Stimulated activated memory B cell treated with anti-CD40 and anti-IgM and Interleukin-4, amounts not matched to agents 10 μg/mL and 1 μg/mL and 100 μg/mL, for 72 hours (primary cell): ENCODE measurements around the gene LIMS1.
"Not testable (repeated sequence)": the region's sequence is repeated elsewhere in the genome, so short reads cannot be mapped to it uniquely, and the experiment has no call there.

Experiments used
- ATAC-seq: fragments of 150-1000 bp; cut with Tn5 transposase; 2 replicates; pipeline ENCODE4 v1.10.0; 2021
- H3K27ac Mint-ChIP-seq: one replicate; pipeline ENCODE4 v1.8.0; 2022; ENCODE audit warnings: mild to moderate bottlenecking, mixed read lengths
- H3K27me3 Mint-ChIP-seq: one replicate; pipeline ENCODE4 v1.8.0; 2022; ENCODE audit warnings: mixed read lengths
- H3K36me3 Mint-ChIP-seq: one replicate; pipeline ENCODE4 v1.8.0; 2022; ENCODE audit warnings: mixed read lengths
- H3K4me1 Mint-ChIP-seq: one replicate; pipeline ENCODE4 v1.8.0; 2022; ENCODE audit warnings: mixed read lengths
- H3K4me3 Mint-ChIP-seq: one replicate; pipeline ENCODE4 v1.8.0; 2022; ENCODE audit warnings: mild to moderate bottlenecking, moderate library complexity, mixed read lengths
- H3K9me3 Mint-ChIP-seq: one replicate; pipeline ENCODE4 v1.8.0; 2022; ENCODE audit warnings: mixed read lengths

Gene LIMS1, protein sequence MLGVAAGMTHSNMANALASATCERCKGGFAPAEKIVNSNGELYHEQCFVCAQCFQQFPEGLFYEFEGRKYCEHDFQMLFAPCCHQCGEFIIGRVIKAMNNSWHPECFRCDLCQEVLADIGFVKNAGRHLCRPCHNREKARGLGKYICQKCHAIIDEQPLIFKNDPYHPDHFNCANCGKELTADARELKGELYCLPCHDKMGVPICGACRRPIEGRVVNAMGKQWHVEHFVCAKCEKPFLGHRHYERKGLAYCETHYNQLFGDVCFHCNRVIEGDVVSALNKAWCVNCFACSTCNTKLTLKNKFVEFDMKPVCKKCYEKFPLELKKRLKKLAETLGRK

DNA sequence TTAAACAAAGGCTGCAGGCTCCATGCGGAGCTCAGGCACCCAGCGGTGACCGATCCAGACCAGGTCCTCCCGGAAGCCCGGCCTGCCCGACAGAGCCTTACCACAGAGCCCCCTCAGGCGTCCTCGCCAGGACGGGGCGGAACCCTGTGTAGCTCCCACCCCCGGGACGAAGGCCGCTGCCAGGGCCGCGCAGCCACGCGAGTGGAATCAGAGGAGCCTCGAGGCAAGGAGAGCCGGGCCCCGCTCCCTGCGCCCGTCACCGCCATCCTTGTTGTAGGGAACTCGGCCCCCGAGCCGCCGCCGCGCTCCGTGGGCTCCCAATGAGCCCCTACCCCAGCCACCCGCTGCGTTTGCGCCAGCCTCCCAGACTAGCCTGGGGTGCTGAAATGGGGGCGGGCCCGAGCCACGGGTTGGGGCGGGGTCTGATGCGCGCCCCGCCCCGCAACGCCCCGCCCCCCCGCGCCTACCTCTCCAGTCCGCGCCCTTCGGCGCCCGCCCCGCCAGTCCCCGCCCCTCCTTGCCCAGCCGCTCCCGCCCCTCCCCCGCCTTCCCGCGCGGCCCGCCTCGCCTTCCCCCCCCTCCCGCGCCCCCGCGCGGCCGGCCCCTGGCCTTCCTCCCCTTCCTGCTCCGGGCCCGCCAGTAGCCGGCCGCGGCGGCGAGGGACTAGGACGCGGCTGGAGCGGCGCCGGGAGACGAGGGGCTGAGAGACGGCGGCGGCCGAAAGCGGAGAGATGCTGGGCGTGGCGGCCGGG lies at the start of gene LIMS1:
TSS of gene LIMS1 (plus strand) at position 639 of the 752 bp plus-strand sequence. CDS start at position 732, 93 bp downstream.
- Mint-ChIP-seq H3K4me1 (peaks cover 39% of the 10 kb centered on the region), H3K36me3 (peaks cover 5% of the 10 kb centered on the region), H3K4me3 (peak within 1 kb of the TSS; percentile 92), H3K27me3 (no peaks in the 10 kb centered on the region), H3K9me3 (no peaks in the 10 kb centered on the region), H3K27ac (peak within 1 kb of the TSS; percentile 79)
- ATAC-seq = peak; percentile 97

DNA sequence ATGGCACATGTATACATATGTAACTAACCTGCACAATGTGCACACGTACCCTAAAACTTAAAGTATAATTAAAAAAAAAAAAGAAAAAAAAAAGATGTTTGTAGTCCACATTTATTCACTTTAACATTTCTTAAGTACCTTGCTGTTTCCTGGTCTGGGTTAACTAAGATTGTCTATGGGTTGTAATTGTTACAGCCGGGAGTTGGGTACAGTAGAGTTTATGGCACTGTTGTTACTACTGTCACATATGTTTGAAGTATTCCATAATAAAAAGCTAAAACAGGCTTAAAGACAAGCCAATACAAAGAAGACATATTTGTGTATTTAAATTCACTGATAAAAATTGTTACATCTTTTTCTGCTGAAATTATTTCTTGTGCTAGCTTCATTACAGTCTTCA lies 49.0 kb upstream of the LIMS1 start:
- no peak overlapping the region for H3K27ac Mint-ChIP-seq
- no peak overlapping the region for H3K4me3 Mint-ChIP-seq
- no peak for ATAC-seq
- H3K27me3 Mint-ChIP-seq = no peaks in the 10 kb centered on the region
- H3K9me3 Mint-ChIP-seq = no peaks in the 10 kb centered on the region
- H3K36me3 Mint-ChIP-seq = peaks cover 46% of the 10 kb centered on the region
- no peaks in the 10 kb centered on the region for H3K4me1 Mint-ChIP-seq

DNA sequence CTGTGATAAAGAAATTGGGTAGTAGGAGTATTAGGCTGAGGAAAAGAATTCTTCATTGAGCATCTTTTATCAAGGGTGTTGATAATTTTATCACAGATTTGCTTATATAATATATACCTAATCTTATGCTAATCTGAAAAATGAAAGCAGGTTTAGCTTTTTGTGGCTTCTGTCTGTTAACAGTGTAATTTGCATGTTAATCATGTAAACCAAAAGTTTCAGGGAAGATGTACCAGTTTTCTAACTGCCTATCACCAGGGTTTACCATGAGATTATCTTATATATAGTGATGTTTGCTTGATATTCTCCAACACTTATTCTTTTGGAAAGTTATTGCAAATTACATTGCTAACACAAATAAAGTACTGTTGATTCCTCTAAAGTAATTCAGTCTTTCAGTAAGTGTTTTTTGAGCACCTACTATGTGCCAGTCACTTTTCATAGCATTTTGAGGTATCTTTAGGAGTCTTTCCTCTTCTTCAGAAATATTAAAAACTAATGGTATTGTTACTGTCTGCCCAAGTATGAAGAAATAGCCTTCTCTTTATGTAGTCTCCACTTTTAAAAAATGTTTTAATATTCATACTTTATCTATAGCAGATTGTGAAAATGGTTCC lies 43.7 kb upstream of the LIMS1 start:
- ATAC-seq = no peak
- Mint-ChIP-seq H3K36me3 (peaks cover 40% of the 10 kb centered on the region), H3K4me1 (no peaks in the 10 kb centered on the region), H3K4me3 (no peak overlapping the region), H3K27ac (no peak overlapping the region), H3K9me3 (no peaks in the 10 kb centered on the region), H3K27me3 (no peaks in the 10 kb centered on the region)

DNA sequence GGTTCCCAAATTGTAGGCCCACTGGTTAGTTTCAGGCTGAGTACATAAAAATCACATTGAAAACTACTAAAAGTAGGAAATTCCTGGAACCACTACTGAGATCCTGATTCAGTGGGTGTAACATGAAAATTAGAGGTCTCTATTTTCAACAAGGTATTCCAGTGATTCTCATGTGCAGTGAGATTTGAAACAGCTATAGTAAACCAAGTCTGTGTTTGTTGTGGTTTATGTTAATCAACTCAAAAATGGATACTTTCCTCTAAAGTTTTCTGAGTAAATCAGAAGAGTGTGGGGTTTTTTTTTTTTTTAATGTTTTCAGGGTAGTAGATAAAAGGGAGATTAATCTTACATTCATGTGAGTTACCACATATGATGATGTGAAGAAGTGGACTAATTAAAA lies 42.4 kb upstream of the LIMS1 start:
- Mint-ChIP-seq H3K27ac (no peak overlapping the region), H3K4me3 (no peak overlapping the region), H3K36me3 (peaks cover 40% of the 10 kb centered on the region), H3K4me1 (no peaks in the 10 kb centered on the region), H3K27me3 (no peaks in the 10 kb centered on the region), H3K9me3 (no peaks in the 10 kb centered on the region)
- ATAC-seq = no peak

DNA sequence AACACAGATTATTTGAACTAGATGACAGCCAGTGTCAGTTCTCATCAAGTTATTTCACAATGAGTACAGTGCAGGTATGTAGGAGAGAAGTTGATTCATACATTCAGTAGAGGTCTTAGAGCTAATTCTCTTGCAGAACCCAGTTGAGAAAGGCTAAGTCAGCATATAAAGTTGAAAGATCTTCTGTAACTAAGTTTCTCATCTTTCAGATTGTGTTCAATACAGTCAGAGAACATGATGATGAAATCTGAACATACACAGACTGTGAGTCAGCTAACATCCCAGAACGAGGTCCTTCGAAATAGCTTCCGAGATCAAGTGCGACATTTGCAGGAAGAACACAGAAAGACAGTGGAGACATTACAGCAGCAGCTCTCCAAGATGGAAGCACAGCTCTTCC lies 41.9 kb upstream of the LIMS1 start:
- Mint-ChIP-seq H3K27ac (no peak overlapping the region), H3K9me3 (no peaks in the 10 kb centered on the region), H3K36me3 (peaks cover 45% of the 10 kb centered on the region), H3K27me3 (no peaks in the 10 kb centered on the region), H3K4me1 (no peaks in the 10 kb centered on the region), H3K4me3 (no peak overlapping the region)
- no peak for ATAC-seq

DNA sequence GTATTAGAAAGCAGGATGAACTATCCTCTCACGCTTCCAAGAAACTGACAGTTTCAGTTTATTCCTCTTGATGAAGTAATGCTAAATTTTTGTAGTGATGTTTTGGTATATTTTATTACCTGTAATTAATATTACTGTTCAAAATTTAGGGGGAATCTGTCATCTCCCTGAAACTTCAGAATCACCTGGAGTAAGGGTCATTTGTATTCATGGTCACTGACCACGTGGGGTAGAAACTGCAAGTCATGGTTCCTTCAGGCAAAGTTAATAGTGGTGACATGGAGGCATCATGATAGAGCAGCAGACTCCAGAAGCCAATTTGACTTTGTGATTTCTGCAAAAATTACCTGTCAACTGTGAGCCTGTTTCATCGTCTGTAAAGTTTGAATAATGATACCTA lies 38.1 kb upstream of the LIMS1 start:
- H3K4me1 Mint-ChIP-seq, ATAC-seq: not testable (repeated sequence)
- H3K36me3 Mint-ChIP-seq = peaks cover 51% of the 10 kb centered on the region

DNA sequence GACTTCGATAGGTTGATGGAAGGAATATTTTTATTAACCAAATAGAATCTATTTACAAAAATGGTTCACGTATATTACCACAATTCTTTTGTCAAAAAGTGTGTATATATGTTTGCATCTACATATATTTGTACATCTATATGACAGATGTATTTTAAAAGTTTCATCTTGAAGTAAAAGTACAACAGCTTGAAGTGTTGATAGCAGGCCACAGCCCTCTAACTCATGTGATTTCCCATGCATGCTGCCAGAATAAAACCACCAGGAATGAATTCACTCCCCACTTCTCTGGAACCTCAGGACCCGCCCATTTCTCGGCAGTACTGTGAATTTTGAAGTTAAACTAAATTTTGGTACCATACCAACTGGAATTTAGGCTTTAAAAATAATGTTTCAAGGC lies 26.6 kb upstream of the LIMS1 start:
- not testable (repeated sequence) for H3K9me3 Mint-ChIP-seq, H3K4me1 Mint-ChIP-seq, H3K4me3 Mint-ChIP-seq, ATAC-seq, H3K27me3 Mint-ChIP-seq, H3K27ac Mint-ChIP-seq
- peaks cover 47% of the 10 kb centered on the region for H3K36me3 Mint-ChIP-seq

More for the DNA sequence above, 38.1 kb upstream of the LIMS1 start:
- H3K4me3 Mint-ChIP-seq, H3K27ac Mint-ChIP-seq, H3K9me3 Mint-ChIP-seq, H3K27me3 Mint-ChIP-seq: not testable (repeated sequence)

DNA sequence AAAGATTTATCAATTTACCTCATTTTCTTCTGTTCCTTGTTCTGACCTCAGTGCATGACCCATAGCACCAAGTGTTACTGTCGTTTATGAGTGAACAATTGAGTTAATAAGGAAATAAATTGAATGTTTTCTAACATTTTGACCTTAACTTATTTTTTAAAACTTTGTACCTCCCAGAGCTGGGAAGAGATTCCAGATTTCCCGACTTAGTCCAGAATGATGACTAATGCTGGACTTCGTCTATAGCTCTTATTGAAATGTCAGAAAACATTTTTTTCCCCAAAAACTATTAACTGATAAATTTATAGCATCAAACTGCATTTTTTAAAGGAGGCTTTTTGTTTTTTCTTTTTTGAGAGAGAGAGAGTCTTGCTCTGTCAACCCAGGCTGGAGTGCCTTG lies 21.8 kb upstream of the LIMS1 start:
- H3K4me3 Mint-ChIP-seq, H3K27me3 Mint-ChIP-seq, H3K4me1 Mint-ChIP-seq: not testable (repeated sequence)

DNA sequence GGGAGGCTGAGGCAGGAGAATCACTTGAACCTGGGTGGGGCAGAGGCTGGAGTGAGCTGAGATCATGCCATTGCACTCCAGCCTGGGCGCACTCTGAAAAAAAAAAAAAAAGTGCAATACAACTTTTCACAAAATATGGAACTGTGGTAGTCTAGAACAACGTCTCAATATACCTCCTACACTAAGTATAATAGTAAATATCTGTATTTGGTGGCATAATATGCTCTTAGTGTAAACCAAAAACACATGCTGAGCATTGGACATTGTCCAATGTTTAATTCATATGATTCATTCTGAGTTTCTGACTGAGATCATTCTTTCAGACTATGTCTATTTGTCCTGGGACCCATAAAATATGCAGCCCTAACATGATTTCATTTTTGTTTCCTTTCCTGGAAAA lies 19.8 kb upstream of the LIMS1 start:
- not testable (repeated sequence) for H3K4me3 Mint-ChIP-seq, H3K27me3 Mint-ChIP-seq, ATAC-seq, H3K9me3 Mint-ChIP-seq, H3K4me1 Mint-ChIP-seq, H3K27ac Mint-ChIP-seq
- peaks cover 29% of the 10 kb centered on the region for H3K36me3 Mint-ChIP-seq

More for the DNA sequence above, 21.8 kb upstream of the LIMS1 start:
- H3K36me3 Mint-ChIP-seq = peaks cover 22% of the 10 kb centered on the region
- not testable (repeated sequence) for H3K27ac Mint-ChIP-seq, H3K9me3 Mint-ChIP-seq, ATAC-seq

DNA sequence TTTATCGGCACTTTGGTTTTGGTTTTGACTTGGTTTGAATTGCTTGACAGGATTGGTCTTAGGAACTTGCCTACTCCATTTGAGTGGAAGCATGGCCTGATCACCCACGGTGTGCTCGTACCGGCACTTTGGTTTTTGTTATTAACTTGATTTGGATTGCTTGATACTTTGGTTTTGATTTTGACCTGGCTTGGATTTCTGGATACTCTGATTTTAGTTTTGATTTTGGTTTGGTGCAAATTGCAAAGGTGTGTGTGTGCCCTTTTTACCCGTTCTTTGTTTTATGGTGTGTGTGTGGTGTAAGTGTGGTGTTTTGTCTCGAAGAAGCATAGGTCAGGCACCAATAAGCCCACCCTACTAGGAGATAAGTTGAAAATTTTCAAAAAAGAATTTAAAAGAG lies 9.6 kb upstream of the LIMS1 start:
- not testable (repeated sequence) for H3K36me3 Mint-ChIP-seq, ATAC-seq, H3K9me3 Mint-ChIP-seq, H3K4me1 Mint-ChIP-seq, H3K4me3 Mint-ChIP-seq, H3K27me3 Mint-ChIP-seq
- peak overlapping the region; percentile 18 for H3K27ac Mint-ChIP-seq

DNA sequence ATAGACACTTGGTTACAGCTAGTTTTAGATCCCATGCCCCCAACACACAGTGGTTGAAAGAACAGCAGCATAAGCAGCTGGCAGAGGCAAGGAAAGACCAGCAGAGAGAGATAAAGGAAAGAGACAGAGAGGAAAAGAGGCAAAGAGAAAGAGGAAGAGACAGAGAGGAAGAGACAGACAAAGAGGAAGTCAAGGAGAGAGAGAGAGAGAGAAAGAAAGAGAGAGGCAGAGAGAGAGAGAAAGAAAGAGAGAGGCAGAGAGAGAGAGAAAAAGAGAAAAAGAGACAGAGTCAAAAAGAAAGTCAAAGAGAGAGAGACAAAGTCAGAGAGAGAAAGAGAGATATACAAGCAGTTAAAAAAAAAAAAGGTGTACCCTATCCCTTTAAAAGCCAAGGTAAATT lies 9.0 kb upstream of the LIMS1 start:
- not testable (repeated sequence) for H3K4me3 Mint-ChIP-seq, H3K27me3 Mint-ChIP-seq, ATAC-seq, H3K9me3 Mint-ChIP-seq, H3K4me1 Mint-ChIP-seq, H3K36me3 Mint-ChIP-seq
- peak overlapping the region; percentile 18 for H3K27ac Mint-ChIP-seq

DNA sequence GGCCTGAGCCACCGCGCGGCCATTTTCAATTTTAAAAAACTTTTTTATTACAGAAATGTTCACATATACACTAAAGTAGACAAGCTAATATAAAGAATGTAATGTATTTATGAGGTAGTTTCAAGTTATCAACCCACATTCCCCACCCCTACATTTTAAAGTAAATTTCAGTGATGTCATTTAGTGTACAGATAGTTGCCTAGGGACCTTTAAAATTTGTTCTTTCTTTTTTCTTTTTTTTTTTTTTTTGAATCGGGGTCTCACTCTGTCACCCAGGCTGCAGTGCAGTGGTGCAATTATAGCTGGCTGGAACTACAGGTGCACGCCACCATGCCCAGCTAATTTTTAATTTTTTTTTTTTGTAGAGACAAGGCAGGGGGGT lies 2.6 kb upstream of the LIMS1 start:
- no peak overlapping the region for H3K4me3 Mint-ChIP-seq

DNA sequence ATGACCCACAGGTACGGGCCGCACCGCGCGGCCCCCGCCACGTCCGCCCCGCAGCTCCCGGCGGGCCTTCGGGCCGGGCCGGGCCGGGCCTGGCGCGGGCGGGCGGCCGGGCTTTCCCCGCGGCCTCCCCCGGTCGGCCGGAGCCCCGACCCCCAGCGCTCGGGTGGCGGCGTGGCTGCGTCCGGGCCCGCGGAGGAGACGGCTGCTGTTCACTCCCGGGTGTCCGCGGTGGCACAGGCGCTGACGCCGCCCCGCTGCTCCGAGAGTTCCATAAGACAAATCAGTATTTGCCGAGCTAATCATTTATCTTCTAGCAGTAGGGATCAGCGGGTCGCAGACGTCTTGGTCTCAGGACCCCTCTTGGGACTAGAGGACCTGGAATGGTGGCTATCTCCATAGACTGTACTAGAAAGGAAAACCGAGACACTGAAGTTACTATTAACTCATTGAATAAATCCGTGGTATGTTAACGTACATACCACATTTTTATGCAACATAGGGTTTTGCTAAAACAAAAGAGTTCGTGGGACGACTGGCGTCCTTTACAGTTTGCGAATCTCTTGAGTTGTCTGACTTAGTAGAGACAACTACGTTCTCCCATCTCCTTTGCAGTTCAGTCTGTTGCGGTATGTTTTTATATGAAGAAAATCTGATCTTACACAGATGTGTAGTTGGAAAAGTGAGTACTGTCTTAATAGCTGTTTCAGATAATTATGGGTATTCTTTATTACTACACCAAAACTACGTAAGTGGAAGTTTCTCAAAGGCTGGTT lies 500 bp downstream of the LIMS1 start:
- no peaks in the 10 kb centered on the region for H3K27me3 Mint-ChIP-seq
- H3K4me3 Mint-ChIP-seq = peak overlapping the region; percentile 92
- peaks cover 5% of the 10 kb centered on the region for H3K36me3 Mint-ChIP-seq
- peak; percentile 67 for ATAC-seq
- H3K4me1 Mint-ChIP-seq = peaks cover 39% of the 10 kb centered on the region
- H3K9me3 Mint-ChIP-seq = no peaks in the 10 kb centered on the region
- peak overlapping the region; percentile 79 for H3K27ac Mint-ChIP-seq

More for the DNA sequence above, 2.6 kb upstream of the LIMS1 start:
- H3K9me3 Mint-ChIP-seq = no peaks in the 10 kb centered on the region
- H3K27ac Mint-ChIP-seq = peak overlapping the region; percentile 81
- no peak for ATAC-seq
- H3K27me3 Mint-ChIP-seq = no peaks in the 10 kb centered on the region
- H3K36me3 Mint-ChIP-seq = no peaks in the 10 kb centered on the region
- H3K4me1 Mint-ChIP-seq = peaks cover 30% of the 10 kb centered on the region

DNA sequence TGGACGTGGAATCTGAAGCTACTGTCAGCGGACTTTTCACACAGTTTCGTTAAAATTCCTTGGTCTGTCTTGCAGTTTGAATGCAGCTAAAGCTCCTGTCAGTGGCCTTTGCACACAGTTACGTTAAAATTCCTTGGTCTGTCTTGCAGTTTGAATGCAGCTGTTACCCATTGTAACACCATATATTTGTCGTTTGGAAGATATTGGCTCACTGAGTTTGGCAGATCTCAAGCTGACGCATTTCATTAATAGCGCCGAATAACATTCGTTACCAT lies 1.0 kb downstream of the LIMS1 start:
- Mint-ChIP-seq H3K27me3 (no peaks in the 10 kb centered on the region), H3K9me3 (no peaks in the 10 kb centered on the region), H3K27ac (peak overlapping the region; percentile 79), H3K4me3 (peak overlapping the region; percentile 92), H3K36me3 (peaks cover 5% of the 10 kb centered on the region), H3K4me1 (peaks cover 39% of the 10 kb centered on the region)
- ATAC-seq = no peak

DNA sequence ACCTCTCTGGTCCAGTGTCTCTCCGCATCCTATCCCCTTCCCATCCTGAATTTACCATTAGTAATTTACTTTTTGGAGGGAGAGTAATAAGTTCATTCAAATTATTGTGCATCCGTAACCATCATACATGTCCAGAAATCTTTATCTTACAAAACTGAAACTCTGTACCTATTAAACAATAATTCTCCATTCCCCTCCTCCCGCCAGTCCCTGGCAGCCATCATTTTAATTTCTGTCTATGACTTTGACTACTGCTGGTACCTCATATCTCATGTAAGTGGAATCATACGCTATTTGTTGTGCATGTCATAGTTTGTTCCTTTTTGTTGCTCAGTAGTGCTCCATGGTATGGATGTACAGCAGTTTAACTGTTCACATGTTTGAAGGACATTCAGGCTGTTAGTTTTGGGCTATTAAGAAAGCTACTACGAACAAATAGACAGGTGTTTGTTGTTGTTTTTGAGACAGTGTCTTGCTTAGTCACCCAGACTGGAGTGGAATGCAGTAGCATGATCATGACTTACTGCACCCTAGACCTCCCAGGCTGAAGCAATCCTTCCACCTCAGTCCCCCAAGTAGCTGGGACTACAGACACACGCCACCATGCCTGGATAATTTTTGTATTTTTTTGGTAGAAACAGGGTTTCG lies 2.0 kb downstream of the LIMS1 start:
- Mint-ChIP-seq H3K27me3 (no peaks in the 10 kb centered on the region), H3K27ac (no peak overlapping the region), H3K4me3 (peak overlapping the region; percentile 7), H3K36me3 (peaks cover 5% of the 10 kb centered on the region), H3K9me3 (no peaks in the 10 kb centered on the region), H3K4me1 (peaks cover 33% of the 10 kb centered on the region)
- no peak for ATAC-seq
